GM21723 (cell line): ENCODE results near the gene MTFR1L.

Experiments
- ATAC-seq: cut with Tn5 transposase; IDR thresholded peaks from one replicate; pipeline ENCODE4 v1.9.1; 2021; ENCODE audit warnings: mild to moderate bottlenecking, moderate library complexity; ENCODE audit not compliant: unreplicated experiment

The MTFR1L gene

DNA sequence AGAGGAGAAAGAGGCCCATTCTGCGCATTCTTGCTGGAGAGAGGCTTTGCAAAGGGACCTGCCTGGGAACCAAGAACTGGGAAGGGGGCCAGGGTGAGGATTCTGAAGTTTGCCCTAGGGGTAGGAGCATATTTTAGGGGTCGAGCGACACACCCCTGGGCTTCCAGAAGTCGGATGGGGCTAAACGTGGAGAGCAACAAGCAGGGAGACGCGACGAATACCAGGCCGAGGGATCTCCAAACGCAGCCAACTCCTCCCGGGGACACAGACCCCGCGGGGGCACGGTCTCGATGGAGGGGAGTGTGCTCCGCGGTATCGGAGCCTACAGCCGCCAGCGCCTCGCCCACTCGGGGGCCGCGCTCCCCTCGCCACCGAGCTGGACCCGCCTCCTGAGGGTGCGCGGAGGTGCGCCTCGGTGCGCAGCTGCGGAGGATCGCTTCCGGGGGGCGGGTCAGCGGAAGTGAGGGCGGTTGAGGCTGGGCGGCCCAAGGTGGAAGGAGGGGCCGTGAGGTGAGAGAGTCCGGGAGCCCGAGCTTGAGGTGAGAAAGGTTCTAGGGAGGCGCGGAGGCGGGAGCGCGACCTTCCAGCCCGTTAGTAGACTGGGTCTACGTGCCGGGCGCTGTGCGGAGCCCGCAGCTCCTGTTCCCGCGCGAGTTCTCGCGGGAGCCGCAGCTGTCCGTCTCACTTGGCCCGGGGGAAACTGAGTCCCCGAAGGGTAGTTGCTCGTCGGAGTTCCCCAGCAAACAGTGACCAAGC, at the start of gene MTFR1L:
MTFR1L (plus strand) TSS at position 464 of the 756 bp plus-strand sequence. CDS start 3,151 bp downstream, outside the sequence.
- ATAC-seq: peak; percentile 86

DNA sequence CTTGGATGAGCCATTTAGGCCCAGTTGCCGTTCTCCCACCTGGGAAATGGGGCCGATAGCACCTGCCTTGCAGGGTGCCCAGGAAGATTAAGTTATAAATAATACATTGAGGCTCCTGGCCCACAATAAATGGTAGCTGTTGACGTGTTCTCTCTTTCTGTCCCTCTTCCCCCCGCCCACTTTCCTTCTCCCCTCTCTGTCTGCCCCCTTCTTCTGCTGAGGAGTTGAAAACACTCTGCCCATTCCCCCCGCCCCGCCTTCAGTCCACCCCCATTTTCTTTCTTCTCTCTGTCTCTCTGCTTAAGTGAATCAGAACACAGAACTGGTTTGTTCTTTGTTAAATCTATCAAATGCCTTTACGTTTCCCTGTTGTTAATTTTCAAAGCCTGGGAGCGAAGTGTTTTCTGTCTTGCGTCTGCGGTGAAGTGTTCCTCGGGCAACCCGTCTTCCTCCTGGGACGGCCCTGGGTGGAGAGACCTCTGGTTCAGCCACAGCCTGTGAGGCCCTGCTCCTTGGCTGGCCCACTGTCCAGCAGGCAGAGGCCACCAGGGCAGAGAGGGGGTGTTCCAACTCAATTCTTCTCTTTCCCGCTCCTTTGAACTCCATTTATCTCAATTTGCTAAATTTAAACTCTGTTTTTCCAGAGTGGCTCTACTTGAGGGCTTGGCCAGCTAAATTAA, 49.1 kb upstream of the MTFR1L start:
- ATAC-seq: no peak

DNA sequence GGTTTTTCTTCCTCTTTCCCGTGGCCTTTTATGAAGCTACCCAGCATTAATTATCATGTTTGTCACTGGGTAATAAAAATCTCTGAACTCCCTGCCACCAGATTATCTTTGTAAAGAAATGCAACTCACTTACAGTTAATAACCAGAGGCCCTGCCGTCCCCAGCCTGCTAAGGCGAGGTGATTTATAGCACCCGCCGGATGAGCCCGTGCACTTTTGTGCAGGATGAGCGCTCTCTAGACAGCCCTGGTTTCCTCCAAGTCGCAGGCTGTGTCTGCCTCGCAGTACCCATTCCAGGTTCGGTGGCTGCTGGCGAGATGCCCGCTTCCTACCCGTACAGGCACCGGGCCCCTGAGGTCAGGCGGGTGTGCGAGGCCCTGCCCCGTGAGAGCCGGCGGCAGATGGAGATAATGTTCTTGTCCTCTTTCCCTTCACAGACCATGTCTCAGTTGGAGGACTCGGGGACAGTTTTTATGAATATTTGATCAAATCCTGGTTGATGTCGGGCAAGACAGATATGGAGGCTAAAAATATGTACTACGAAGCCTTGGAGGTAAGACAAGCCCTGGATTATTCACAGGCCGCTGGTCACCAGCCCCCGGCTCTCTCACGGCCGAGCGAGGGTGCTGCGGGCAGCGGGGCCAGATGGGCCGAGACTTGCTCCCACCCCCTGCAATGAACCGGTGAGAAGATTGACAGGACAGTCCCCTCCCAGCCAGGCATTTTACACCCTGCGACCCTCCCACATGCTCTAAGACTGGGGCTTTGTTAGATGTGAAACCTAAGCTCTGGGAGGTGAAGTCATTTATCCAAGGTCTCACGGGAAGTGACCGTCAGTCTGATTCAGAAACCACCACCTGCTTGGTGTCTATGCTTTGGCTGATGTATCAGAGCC, 48.3 kb upstream of the MTFR1L start:
- ATAC-seq: no peak

DNA sequence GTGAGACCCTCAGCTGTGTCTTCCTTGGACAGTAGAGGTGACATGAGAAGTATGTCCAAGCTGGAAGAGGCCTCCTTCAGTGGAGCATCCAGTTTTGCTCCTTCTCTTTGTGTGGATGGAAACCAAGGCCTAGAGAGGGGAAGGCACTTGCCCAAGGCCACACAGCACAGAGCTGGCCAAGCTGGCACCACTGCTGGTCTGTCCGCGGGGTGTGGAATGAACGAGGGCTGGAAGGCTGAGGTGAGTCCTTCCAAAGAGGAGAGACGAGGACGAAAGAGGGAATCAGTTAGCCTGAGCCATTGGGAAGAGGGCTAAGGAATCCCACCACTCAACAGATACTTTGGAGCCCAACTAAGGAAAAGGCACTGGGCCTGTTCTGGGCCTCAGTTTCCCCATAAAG, 47.6 kb upstream of the MTFR1L start:
- no peak for ATAC-seq

DNA sequence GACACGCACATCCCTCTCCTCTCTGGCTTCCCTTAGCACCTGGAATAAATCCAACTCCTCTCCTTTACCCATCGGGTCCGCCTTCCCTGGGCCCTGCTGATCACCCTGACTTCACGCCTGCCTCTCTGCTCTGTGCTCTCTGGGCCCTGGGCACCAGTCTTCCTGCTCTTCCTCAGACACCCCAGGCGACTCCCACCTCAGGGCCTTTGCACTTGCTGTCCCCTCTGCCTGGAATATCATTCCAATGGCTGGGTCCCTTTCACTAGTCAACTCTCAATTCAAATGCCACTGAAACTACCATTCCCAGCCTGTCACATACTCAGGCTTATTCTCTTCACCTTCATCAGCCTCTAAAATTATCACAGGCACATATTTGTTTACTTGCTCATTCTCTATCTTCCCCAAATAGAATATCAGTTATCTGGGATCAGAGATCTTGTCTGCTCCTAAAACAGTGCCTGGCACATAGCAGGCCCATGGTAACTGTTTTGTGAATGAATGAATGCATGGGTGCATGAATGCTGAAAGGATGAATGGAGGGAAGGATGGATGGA, 47.0 kb upstream of the MTFR1L start:
- no peak for ATAC-seq

DNA sequence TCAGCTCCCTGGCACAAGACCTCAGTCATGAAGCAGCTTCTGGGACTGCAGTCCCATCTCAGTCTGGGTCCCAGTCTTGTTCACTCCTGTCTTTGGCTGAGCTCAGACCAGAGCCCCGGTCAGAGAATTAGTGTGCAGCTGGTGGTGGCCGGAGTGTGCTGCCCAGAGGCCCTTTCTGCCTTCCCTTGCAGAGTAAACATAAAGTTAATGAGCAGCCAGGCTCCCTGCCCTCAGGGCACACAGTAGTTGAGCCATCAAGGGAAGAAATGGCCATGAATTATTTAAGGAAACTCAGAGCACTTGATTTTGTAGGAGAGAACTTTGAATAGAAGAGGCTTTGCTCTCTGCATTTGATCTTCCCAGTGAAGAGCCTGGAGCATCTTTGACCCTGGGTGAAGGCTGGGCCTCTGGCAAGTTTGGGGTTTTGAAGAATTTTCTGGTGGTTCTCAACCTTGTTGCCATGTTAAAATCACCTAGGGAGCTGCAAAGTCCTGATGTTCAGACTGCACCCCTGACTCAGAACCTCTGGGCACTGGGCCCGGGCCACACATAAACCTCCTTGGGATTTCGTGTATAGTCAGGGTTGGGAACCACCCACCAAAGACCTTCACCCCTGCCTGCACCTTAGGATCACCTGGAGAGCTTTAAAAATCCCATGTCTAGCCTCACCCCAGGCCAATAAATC, 46.2 kb upstream of the MTFR1L start:
- no peak for ATAC-seq

DNA sequence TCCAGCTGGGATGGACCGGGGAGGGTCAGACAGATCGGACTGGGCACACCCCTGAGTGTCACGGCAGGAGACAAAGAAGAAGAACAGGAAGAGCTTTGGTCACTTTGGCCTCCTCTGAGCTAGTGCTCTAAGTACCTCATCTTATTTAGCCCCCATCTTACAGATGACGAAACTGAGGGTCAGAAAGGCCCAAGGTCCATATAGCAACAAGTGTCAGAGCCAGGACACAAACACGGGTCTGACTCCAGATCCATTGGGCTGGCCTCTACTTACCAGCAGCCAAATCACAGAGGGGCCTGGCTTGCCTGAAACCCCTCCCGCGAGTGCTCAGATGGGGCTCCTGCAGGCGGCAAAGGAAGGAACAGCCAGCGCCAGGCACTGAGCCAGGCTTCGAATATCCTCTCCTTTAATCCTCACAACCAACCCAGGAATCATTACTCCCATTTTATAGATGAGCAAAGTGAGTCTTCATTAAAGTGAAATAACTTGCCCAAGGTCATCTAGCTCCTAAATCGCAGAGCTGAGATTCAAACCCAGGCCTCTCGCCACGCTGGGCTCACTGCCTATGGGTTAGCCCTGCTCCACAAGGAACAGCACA, 45.4 kb upstream of the MTFR1L start:
- ATAC-seq: no peak

DNA sequence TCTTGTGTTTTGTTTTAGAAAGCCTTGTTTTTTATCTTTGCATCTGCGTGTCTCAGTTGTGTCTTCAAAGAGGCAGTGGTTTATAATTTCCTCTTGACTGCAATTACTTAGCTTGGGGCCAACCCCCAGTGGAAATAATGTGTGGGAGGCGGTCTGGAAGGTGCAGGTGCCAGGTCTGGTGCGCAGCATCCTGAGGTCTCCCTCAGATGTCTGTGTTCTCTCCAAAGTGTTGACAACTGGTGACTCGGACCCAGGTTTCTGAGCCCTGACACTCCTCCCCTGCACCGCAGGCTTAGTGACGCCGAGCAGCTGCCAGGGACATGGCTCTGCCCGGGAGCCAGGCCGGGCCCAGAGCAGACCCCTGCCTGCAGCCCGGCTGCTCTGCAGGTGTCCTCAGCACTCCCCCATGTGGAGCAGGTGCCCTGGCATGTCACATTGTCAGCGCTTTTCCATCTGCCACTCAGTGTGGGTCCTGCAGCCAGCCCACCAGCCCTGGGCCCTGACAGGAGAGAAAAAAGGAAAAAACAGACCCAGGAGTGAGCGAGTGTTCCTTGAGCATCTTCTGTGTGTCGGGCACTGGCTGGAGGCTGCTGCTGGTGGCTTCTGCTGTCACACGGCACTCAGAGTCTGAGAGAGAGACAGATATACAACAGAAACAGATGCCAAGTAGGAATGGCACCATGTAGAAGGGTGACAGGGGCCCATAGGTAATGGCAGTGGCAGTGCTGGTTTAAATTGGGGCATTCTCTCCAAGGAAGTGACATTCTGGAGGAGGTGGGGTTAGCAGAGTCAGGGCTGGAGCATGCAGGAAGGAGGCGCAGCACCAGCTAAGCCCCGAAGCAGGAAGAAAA, 44.6 kb upstream of the MTFR1L start:
- no peak for ATAC-seq

DNA sequence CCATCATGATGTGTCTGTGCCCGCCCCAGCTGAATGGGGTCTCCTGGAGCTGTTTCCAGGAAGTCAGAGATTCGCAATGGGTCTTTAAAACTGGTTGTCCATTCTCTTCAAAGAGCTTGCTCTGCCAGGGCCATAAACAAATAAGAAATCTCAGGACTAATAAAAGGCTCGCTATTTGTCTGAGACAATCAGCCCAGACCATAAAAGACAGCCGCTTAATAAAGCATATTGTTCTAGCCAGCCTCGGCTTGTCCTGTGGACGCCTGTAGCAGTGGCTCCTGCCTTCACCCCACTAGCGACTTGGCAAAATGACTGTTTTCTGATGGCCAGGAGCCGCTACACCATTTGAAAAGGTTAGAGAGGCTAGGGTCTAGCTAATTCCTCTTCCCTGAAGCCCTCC, 40.4 kb upstream of the MTFR1L start:
- no peak for ATAC-seq

DNA sequence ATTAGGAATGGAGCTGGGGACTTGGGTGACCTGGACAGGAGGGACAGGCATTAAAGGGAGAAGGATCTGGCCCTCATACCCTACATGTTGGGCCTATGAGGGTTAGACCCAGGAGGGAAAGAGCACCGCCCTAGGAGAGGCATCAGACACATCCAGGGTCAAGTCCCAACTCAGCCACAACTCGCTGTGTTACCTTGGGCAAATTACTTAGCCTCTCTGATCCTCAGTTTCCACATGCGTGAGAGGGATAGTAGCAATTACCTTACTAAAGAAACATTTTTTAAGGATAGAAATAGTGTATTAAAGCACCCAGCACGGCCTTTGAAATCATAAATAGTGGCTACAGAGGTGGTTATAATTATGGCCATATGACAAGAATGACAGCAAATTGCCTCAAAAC, 39.9 kb upstream of the MTFR1L start:
- no peak for ATAC-seq

DNA sequence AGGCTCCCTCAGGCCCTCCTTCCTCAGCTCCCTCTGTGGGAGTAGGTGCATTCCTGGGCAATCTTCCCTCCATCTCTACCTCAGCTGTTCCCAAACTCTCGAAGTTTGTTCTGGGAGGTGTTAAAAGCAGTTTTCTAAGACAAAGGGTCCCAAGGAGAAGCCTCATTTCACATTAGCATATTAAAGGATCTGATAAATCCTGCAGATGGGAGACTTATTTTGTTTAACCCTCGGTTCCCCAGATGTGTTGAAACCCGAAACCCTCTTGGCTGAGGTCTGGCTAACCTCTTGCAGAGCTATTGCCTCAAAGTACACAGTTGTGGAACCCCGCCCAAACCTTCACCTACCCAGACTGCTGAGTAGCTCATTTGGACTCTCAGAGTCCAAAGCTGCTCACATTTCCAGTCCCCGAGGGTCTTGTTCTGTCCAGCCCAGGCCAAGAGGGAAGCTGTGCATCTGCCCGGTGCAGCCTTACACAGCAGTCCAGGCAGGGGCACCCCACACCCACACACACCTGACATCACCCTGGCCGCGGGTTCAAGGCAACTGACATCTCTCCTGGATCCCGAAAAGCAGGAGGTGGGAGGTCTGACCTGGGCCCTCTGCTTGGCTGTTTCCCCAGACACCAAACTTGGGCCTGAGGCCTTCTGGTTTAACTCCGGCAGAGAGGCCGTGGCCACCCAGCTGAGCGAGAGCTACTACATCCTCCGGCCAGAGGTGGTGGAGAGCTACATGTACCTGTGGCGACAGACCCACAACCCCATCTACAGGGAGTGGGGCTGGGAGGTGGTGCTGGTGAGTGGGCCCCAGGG, 39.2 kb upstream of the MTFR1L start:
- ATAC-seq: no peak

DNA sequence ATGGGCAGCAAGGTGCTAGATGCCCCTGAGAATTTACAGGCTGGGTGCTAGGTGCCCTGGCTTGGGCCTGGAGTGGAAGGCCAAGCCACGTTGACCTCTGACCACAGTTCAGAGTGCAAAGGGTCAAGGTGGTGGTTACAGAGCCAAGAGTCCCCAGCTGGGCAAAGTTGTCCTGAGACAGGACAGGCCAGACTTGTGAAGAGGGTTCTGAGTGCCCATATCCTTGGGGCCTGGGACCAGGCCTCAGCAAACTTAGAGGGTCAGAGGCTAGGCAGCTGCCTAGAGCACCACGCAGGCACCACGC, 38.7 kb upstream of the MTFR1L start:
- ATAC-seq: no peak

DNA sequence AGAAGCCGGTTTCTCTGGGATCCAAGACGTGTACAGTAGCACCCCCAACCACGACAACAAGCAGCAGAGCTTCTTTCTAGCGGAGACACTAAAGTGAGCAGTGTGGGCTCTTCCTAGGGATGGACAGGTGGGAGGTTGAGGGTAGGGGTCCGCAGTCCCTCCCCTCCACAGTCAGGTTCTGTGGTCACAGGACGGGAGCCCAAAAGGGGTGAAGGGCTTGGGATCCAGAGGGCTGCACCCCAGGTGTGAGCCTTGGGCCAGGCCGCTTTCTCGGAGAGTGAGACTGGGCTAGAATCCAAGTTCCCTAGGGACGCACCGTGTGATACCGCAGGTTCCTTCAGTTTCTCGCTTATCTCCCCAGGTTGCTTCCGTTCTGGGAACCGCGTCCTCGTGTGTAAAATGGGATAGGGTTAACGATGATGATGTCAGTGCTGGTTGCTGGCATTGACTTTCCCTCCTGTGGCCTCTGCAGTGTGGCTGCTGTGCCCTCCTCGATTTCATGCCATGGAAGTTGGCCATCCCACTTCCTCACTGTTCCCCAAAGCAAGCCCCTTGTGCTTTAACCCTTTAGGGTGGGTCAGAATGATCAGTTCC, 37.0 kb upstream of the MTFR1L start:
- no peak for ATAC-seq

DNA sequence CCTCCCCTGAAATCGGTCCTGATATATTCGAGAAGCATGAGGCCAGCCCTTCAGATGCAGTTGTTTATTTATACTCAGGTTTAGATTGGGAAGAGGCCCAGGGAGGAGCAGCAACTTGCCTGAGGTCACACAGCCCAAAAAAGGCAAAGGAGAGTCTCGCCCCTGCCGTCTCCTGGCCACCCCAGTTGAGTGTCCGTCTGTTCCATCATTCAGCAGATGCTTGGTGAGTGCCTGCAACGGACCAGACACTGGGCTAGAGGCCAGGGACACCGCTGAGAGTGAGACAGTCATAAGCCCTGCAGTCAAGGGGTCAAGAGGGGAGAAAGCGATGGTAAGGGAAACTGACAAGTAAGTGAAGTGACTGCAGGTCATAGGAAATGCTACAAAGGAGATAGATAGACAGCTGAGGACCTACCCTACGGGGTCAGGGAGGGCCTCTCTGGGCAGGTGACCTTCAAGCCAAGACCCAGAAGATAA, 35.1 kb upstream of the MTFR1L start:
- no peak for ATAC-seq

DNA sequence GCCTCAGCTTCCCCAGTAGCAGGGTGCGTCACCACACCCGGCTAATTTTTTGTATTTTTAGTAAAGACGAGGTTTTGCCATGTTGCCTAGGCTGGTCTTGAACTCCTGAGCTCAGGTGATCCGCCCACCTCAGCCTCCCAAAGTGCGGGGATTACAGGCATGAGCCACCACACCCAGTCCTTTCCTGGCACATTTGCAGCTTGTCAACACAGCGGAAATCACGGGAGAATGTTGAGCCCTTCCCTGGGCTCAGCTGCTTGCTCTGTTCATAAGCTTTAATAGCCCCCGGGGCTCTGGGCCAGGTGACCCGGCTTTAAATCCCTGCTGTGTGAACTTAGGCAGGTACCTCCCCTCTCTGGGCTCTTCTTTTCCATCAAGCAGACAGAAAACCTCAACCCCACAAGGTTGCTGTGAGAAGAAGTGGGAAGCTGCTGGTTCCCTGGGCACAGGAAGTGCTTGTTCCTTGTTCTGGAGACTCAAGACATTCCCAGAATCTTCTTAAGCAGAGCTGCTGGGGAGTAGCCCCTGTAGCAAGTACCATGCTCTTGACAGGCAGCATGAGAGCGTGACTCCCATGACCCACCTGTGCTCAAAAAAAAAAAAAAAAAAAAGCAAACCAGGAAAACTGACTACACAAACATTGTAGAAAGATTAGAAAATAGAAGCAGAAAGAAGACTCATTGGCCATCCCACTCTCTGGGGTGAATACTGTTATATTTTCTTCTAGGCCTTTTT, 34.3 kb upstream of the MTFR1L start:
- ATAC-seq: no peak

DNA sequence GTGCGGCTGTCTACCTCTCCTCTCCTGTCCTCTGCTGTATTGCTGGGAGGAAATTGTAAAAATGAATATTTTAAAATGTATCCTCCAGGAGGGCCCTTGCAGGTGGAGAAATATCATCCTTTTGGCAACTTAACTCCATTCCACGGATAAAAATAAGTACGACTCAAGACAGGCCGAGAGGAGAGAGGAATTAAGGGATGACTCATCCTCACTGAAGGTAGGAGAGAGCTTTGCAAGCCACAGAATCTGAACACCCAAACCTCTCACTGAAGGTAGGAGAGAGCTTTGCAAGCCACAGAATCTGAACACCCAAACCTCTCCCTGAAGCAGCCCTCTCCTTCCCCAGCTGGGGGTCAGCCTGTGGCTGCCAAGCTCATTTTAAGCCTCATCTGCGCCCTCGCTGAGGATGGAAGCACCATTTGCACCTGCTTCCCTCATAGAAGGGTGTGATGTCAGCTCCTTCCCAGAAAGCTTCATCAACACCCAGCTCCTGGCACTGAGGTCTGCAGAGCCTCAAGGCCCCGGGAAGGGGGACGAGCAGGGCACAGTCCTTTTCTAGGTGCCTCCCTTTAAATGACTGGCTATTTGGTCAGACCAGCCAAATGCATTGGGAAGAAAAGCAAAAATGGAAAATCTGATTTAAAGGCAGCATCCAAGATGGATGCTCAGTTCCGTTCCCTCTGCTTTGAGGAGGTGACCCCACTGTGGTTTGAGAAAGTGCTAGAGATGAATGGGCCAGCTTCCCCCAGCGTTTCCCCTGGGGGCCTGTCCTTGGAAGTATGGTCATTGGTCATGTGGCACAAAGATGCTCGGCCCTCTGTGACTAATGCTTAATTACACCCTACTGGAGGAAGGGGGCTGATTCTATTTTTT, 32.6 kb upstream of the MTFR1L start:
- no peak for ATAC-seq

DNA sequence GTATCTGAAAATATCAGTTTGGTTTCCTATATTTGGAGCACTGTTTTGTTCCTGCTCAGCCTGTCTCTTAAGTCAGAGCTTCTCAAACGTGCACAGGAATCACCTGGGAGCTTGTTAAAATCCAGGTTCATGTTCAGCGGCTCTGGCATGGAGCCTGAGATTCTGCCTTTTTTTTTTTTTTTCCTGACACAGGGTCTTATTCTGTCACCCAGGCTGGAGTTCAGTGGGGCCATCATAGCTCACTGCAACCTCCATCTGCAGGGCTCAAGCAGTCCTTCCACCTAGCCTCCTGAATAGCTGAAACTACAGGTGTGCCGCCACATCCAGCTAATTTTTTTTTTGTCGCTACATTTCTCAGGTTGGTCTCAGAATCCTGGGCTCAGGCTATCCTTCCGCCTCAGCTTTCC, 32.0 kb upstream of the MTFR1L start:
- ATAC-seq: no peak
